Stimulated activated CD4-positive, alpha-beta T cell treated with anti-CD3 and anti-CD28 coated beads, Interleukin-1b, Interleukin-23, amount 100 ng/mL, for 1 hour (primary cell): ENCODE data around the gene ZNF574.

ENCODE experiments used
- DNase-seq, 2 donors: peaks; one replicate each; pipeline ENCODE4 v3.0.0-alpha.2; 2020; ENCODE audit warnings: low read depth in 2 of 2

The ZNF574 gene

DNA sequence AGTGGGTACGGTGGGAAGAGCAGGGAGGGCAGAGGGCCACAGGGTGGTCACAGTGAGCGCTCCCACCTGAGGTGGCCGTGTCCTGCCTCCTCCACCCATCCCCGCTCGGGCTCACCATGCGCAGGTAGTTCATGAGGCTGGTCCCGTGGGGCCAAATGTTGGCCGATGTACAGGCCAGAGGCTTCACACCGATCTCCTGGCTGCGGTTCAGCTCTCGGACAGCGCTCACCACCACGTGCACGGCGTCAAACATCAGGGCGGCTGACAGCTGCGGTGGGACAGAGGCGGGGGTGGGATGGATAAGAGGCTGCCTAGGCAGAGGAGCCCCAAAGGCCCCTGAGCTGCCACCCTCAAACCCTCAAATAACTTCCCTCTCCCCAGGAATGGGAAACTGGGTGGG is 21.8 kb upstream of the ZNF574 start:
- DNase-seq: no peak

- DNase-seq: no peak
Measured at GRCh38 chr19:42057846-42058245, 18.1 kb upstream of the ZNF574 start.

- DNase-seq: no peak
Measured at GRCh38 chr19:42059196-42059595, 16.8 kb upstream of the ZNF574 start.

DNA sequence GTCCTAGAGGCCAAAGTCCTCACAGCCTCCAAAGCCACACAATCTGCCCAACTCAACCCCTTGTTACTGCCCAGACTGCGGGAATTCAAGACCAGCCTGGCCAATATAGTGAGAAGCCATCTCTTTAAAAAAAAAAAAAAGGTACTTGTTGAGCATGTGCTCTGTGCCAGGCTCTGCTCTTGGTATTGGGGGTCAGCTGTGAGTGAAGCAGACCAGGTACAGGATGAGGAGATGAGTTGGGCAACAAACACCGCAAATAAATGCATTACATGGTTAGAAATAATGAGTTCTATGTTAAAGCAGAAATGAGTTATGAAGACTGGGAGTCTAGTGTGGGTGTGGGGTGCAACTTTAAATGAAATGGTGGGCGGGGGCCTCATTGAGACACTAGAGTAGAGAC is 15.8 kb upstream of the ZNF574 start:
- DNase-seq: no peak

- no peak for DNase-seq
Measured at GRCh38 chr19:42062381-42062780, 13.6 kb upstream of the ZNF574 start.

DNA sequence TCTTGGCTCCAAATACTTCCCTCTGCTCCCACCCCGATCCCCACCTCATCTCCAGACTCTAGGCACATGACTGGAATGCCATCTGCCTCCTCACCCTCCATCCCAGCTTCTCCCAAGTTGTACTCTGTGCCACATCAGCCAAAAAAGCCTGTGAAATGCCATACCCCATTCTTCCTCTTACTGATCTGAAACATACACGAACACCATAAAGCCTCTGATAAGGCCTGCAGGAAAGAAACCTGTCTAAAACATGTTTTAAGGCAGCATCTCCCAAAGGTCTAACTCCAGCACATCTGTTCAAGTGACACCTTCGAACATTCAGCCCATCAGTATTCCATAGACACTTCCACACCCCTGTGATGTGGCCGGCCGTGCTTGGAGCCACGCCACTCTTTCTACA is 11.5 kb upstream of the ZNF574 start:
- DNase-seq: no peak

DNA sequence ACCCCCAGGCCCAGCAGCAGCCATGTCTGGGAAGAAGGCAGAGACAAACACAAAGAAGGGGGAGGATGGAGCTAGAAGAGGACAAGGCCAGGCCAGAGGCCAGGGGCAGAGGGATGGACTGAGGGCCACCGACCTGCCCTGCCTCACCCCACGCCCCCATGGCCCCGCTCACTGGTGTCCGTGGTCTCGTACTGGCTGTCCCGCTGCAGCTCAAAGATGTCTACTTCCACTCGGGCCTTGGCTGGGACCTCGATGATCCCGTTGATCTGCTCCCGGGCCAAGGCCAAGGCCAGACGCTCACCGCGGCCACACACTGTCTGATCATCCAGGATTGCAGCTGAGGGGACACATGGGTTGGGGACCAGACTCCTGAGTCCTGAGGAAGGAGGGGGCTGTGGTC is 10.9 kb upstream of the ZNF574 start:
- DNase-seq: no peak

- no peak for DNase-seq
Measured at GRCh38 chr19:42065511-42065910, 10.5 kb upstream of the ZNF574 start.

DNA sequence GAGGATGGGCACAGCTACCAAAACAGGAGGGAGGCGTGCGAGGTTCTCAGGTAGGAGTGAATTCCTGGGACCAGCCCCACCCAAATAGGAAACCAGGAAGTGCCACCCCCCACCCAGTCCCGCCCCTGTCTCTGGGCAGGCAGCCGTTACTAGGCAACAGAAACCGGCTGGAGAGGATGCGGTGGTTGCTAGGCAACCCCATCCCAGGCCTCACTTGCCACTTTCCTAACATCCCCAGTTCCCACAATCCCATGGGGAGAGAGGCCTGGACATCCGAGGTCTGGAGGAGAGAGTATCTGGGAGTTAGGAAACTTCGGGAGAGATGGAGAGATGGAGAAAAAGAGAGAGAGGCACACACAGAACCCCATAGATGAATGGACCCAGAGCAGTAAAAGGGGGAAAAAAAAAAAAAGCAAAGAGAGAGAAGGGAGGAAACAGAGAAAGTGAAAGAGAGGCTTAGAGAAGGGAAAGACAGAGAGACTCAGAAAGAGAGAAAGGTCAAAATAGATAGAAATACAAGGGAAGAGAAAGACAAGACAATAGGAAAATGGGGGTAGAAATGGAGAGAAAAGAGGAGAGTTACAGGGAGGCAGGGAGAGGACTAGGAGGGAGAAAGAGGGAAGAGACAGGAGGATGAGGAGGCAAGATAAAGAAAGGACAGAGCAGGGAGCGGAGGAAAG is 9.8 kb upstream of the ZNF574 start:
- DNase-seq: no peak

GRCh38 chr19:42067315-42067888 is 8.6 kb upstream of the ZNF574 start:
- DNase-seq: no peak

- DNase-seq: no peak
Measured at GRCh38 chr19:42068361-42068755, 7.6 kb upstream of the ZNF574 start.

DNA sequence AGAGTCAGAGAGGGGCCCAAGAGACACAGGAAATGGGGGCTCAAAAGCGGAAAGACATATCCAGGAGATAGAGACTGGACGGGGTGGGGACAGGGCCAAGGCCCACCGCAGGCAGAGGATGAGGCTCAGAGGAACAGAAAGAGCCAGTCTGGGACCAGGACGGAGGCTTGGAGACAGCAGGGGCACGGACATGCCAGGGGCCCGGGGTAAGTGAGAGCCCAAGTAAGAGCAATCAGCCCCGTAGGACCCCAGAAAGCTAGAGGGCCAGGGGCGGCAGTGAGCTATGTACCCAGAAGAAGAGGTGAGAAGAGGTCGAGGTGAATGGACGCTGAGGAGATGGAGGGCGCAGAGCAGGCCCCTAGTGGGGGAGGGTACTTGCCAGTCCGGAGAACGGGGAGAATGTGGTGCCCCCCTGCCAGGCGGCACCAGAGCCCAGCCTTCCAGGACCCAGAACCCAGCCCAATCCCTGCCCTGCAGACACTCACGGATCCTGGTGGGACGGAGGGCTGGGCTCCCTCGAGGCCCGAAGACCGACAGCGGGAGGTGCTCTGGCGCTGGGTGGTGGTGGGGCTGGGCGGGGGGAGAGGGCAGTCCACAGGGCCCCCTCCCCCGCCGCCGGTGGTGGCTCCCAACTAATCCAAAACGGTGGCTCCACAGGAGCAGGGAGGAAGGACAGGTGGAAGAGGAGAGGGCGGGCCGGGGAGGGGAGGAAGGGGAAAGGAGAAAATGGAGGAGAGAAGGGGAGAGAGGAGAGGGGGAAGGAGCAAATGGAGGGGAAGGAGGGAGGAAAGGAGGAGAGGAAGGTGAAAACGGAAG is 7.0 kb upstream of the ZNF574 start:
- no peak for DNase-seq

DNA sequence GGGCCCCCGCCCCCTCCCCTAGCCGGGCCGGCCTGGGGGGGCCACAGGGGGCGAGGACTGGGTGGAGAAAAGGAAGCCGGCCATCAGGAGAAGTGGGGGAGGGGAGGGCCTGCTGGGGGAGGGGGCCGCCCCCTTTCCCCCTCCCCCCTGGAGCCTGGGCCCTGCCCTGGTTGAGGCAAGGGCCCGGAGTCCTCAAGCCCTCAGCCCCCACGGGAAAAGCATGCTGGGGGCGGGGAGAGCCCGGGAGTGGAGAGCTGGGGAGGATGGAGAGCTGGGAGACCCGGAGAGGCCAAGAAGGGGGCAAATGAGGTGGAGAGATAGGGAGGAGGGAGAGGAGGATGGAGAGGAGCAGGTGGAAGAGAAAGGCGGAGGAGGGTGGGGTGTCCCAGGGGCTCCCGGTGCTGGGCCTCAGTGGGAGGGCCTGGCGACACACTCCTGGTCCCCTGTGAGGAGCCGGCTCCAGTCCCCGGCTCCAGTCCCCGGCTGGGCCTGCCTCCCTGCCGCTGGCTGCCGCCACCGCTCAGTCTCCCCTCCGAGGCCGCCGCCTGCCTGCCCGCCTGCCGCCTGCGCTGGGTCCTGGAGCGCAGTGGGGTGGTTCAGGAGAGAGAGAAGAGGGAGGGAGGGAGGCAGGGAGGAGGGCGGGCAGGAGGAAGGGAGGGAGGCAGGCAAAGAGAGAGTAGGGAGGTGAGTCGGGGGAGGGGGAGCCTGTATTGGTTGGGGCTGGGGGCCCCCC is 6.2 kb upstream of the ZNF574 start, which contains the start of gene GRIK5:
GRIK5 (minus strand) TSS at position 588 of the 733 bp plus-strand sequence. CDS start 4,436 bp downstream, outside the sequence.
- no peak for DNase-seq

GRCh38 chr19:42071247-42071646 is 4.7 kb upstream of the ZNF574 start:
- DNase-seq: no peak

GRCh38 chr19:42074513-42075363 is 1.2 kb upstream of the ZNF574 start:
- DNase-seq: no peak

DNA sequence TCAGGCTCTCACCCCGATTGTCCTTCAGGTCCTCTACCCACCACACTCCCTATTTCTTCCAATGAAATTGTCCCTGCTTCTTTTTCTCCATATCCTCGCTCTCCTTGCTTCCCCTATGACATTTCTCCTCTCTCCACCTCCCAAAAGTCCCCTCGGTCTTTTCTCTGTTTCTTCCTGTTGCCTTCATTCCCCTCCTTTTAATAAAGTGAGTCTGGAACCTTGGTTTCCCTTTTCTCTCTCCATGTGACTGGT is 676 bp upstream of the ZNF574 start:
- DNase-seq: no peak

DNA sequence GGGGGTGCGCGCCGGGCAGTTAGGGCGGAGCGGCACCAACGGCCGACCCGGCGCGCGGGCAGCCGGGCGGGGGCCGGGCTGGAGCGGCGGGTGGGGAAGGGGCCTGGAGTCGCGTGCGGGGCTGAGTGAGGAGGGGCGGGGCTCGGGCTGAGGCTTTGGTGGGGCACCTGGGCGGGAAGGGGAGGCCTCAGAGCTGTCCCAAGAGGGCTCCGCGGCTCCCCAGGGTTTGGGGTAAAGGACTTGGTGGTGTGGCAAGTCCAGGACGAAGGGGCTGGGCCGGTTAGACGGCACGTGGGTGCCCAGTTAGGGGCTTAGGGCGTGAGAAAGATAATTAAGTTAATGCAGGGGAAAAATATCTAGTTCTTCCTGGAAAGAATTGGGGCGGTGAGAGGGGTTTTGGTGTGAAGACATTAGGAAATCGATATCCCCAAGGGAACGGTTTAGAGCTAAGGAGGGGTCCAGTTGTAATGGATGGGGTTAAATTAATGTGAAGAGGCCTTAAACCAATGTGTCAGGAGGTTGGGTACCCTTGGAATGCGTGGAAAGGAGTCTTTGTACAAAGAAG is 496 bp downstream of the ZNF574 start:
- DNase-seq: peak in 1 of 2 donors; percentile 22

- DNase-seq: no peak
Measured at GRCh38 chr19:42078058-42078457, 2.1 kb downstream of the ZNF574 start.

DNA sequence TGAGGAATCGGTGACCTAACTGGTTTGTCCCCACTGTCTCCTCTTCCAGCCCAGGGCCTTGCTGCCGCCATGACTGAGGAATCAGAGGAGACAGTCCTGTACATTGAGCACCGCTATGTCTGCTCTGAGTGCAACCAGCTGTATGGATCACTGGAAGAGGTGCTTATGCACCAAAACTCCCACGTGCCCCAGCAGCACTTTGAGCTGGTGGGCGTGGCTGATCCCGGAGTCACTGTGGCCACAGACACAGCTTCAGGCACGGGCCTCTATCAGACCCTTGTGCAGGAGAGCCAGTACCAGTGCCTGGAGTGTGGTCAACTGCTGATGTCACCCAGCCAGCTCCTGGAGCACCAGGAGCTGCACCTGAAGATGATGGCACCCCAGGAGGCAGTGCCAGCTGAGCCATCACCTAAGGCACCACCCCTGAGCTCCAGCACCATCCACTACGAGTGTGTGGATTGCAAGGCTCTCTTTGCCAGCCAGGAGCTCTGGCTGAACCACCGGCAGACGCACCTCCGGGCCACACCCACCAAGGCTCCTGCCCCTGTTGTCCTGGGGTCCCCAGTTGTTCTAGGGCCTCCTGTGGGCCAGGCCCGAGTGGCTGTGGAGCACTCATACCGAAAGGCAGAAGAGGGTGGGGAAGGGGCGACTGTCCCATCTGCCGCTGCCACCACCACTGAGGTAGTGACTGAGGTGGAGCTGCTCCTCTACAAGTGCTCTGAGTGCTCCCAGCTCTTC is 2.7 kb downstream of the ZNF574 start:
- no peak for DNase-seq

- DNase-seq: no peak
Measured at GRCh38 chr19:42079276-42079669, 3.3 kb downstream of the ZNF574 start.
